Right lobe of liver (tissue), 4 donors: ENCODE measurements around the gene NRL.
"Not testable (repeated sequence)": the region's sequence is repeated elsewhere in the genome, so short reads cannot be mapped to it uniquely, and the experiment has no call there.

Experiments used
- POLR2A ChIP-seq: fragments of 450-650 bp; IDR thresholded peaks from one replicate; pipeline ENCODE4 v1.6.1; 2017; ENCODE audit warnings: antibody characterized with exemption, mild to moderate bottlenecking
- TF ChIP-seq, protein P1 (sequence below), 4 donors: fragments of 200-600 bp in 3 of 4; fragments of 450-650 bp in 1 of 4; IDR thresholded peaks; one replicate each; pipeline versions ENCODE4 v1.5.1 to v1.8.0; 2016 to 2022; ENCODE audit warnings: antibody characterized with exemption in 4 of 4, mild to moderate bottlenecking in 2 of 4
- donor health status: DM: no; HTN: no; CAD: no.
- donor health status: DM: no; HTN: no; CAD: no.
- donor health status: DM: no; HTN: yes; CAD: no.

DNA sequence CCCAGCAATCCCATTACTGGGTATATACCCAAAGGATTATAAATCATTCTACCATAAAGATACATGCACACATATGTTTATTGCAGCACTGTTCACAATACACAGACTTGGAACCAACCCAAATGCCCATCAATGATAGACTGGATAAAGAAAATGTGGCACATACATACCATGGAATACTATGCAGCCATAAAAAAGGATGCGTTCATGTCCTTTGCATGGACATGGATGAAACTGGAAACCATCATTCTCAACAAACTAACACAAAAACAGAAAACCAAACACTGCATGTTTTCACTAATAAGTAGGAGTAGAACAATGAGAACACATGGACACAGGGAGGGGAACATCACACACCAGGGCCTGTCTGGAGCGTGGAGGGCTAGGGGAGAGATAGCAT lies 83.4 kb downstream of the NRL start:
- TF ChIP-seq, protein P1, sequence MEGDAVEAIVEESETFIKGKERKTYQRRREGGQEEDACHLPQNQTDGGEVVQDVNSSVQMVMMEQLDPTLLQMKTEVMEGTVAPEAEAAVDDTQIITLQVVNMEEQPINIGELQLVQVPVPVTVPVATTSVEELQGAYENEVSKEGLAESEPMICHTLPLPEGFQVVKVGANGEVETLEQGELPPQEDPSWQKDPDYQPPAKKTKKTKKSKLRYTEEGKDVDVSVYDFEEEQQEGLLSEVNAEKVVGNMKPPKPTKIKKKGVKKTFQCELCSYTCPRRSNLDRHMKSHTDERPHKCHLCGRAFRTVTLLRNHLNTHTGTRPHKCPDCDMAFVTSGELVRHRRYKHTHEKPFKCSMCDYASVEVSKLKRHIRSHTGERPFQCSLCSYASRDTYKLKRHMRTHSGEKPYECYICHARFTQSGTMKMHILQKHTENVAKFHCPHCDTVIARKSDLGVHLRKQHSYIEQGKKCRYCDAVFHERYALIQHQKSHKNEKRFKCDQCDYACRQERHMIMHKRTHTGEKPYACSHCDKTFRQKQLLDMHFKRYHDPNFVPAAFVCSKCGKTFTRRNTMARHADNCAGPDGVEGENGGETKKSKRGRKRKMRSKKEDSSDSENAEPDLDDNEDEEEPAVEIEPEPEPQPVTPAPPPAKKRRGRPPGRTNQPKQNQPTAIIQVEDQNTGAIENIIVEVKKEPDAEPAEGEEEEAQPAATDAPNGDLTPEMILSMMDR (IDR thresholded peaks at IDR 0.05): not testable (repeated sequence)
- not testable (repeated sequence) for TF ChIP-seq POLR2A
